B cell (primary cell): ENCODE measurements around the gene PRDX3. TPM values are rescaled to one million over a fixed set of nuclear protein-coding genes. Genes with fewer than 3 reads are reported as not detected.

Experiments
- ATAC-seq: fragments of 200-7000 bp; cut with Tn5 transposase; one replicate; pipeline ENCODE4 v1.10.0; 2021; ENCODE audit warnings: low read depth, mild to moderate bottlenecking, moderate number of reproducible peaks, moderate library complexity
- CTCF ChIA-PET: fragments of 350-600 bp; sonication (Branson Sonifier 250); formaldehyde crosslinking; loops from one replicate; lab custom pipeline; 2021; ENCODE audit warnings: antibody characterized with exemption, inconsistent platforms; lab: Charles Lee
- POLR2A ChIA-PET: fragments of 350-600 bp; sonication (Branson Sonifier 250); formaldehyde crosslinking; loops from one replicate; lab custom pipeline; 2021; ENCODE audit warnings: antibody characterized with exemption; lab: Charles Lee
- DNase-seq: peaks from one replicate; pipeline ENCODE4 v3.0.0; 2013
- H2AFZ ChIP-seq: 2 replicates; pipeline ENCODE4 v1.6.1; 2012; ENCODE audit warnings: mild to moderate bottlenecking, low read depth, low read length; ENCODE audit not compliant: insufficient read depth, poor library complexity, severe bottlenecking
- H3K27ac ChIP-seq, 2 donors: 1 replicate in 1 of 2; 2 replicates in 1 of 2; pipeline ENCODE4 v1.5.1; 2012 to 2013; ENCODE audit warnings: low read length in 2 of 2, mild to moderate bottlenecking in 2 of 2, moderate library complexity in 1 of 2
- H3K27me3 ChIP-seq, 4 experiments: fragments of 200-600 bp in 1 of 4; sonication (generic) in 1 of 4; replicated peaks in 1 of 4; 1 replicate in 2 of 4; 2 replicates in 2 of 4; pipeline versions ENCODE4 v1.6.1 to v1.7.0; 2013 to 2016; ENCODE audit warnings: low read length in 3 of 4, mild to moderate bottlenecking in 2 of 4, mixed read lengths in 1 of 4, moderate library complexity in 1 of 4; ENCODE audit not compliant: insufficient read depth in 4 of 4, control insufficient read depth in 3 of 4; ENCODE audit errors: control extremely low read depth in 1 of 4
- H3K36me3 ChIP-seq, 2 experiments: replicated peaks in 1 of 2; 1 replicate in 1 of 2; 2 replicates in 1 of 2; pipeline versions ENCODE4 v1.6.1 to v1.7.1; 2013; ENCODE audit warnings: low read length in 1 of 2; ENCODE audit not compliant: insufficient read depth in 2 of 2, control insufficient read depth in 1 of 2; ENCODE audit errors: control extremely low read depth in 1 of 2, extremely low read depth in 1 of 2
- H3K4me1 ChIP-seq, 2 donors: fragments of 200-600 bp in 1 of 2; sonication (generic) in 1 of 2; 1 replicate in 1 of 2; 2 replicates in 1 of 2; pipeline versions ENCODE4 v1.5.1 to v1.6.1; 2013 to 2017; ENCODE audit warnings: low read length in 2 of 2; ENCODE audit not compliant: control insufficient read depth in 2 of 2, insufficient read depth in 2 of 2
- H3K4me2 ChIP-seq: replicated peaks from 2 replicates; pipeline ENCODE3; 2012; ENCODE audit warnings: mild to moderate bottlenecking, low read depth, low read length; ENCODE audit not compliant: poor library complexity, severe bottlenecking
- H3K4me3 ChIP-seq, 5 experiments: fragments of 200-600 bp in 1 of 5; sonication (generic) in 1 of 5; 1 replicate in 3 of 5; 2 replicates in 2 of 5; pipeline versions ENCODE4 v1.5.1 to v1.7.0; 2011 to 2016; ENCODE audit warnings: low read length in 4 of 5, mild to moderate bottlenecking in 4 of 5, low read depth in 2 of 5, control low read depth in 1 of 5, moderate library complexity in 1 of 5; ENCODE audit not compliant: insufficient read depth in 1 of 5; ENCODE audit errors: control extremely low read depth in 1 of 5, extremely low read depth in 1 of 5
- H3K79me2 ChIP-seq: fragments of 200-600 bp; sonication (generic); one replicate; pipeline ENCODE4 v1.6.0; 2016; ENCODE audit warnings: low read length; ENCODE audit not compliant: control insufficient read depth, insufficient read depth
- H3K9ac ChIP-seq: fragments of 200-600 bp; sonication (generic); 2 replicates; pipeline ENCODE4 v1.6.1; 2017; ENCODE audit warnings: mild to moderate bottlenecking, low read length, moderate library complexity
- H3K9me3 ChIP-seq, 3 donors: one replicate each; pipeline versions ENCODE4 v1.6.1 to v1.7.1; 2013; ENCODE audit warnings: low read length in 2 of 3; ENCODE audit not compliant: control insufficient read depth in 2 of 3, insufficient read depth in 1 of 3; ENCODE audit errors: control extremely low read depth in 1 of 3
- H4K20me1 ChIP-seq: 2 replicates; pipeline ENCODE4 v1.6.0; 2012; ENCODE audit warnings: mild to moderate bottlenecking, low read length; ENCODE audit not compliant: insufficient read depth, control insufficient read depth, poor library complexity, severe bottlenecking
- H3K27ac Mint-ChIP-seq: one replicate; pipeline ENCODE4 v1.8.0; 2021; ENCODE audit warnings: mixed read lengths
- H3K27me3 Mint-ChIP-seq: one replicate; pipeline ENCODE4 v1.8.0; 2021; ENCODE audit warnings: mixed read lengths
- H3K4me1 Mint-ChIP-seq: one replicate; pipeline ENCODE4 v1.8.0; 2021; ENCODE audit warnings: mixed read lengths
- H3K4me3 Mint-ChIP-seq: one replicate; pipeline ENCODE4 v1.8.0; 2021; ENCODE audit warnings: mixed read lengths
- H3K9me3 Mint-ChIP-seq: one replicate; pipeline ENCODE4 v1.8.0; 2022; ENCODE audit warnings: mixed read lengths; ENCODE audit not compliant: insufficient read depth
- CTCF ChIP-seq: fragments of 200-600 bp; IDR thresholded peaks from one replicate; pipeline ENCODE4 v1.8.0; 2022; ENCODE audit warnings: antibody characterized with exemption, mild to moderate bottlenecking
- EZH2 ChIP-seq: IDR thresholded peaks from 2 replicates; pipeline ENCODE4 v1.6.1; 2012; ENCODE audit warnings: borderline replicate concordance, low read depth, mild to moderate bottlenecking, moderate library complexity, low read length; ENCODE audit not compliant: insufficient read depth, poor library complexity, severe bottlenecking
- WGBS: methylation state at CpG from one replicate; pipeline ENCODE4 v1.1.5; 2013; ENCODE audit warnings: missing lambda C conversion rate; ENCODE audit not compliant: insufficient coverage; 5-methylcytosine and 5-hydroxymethylcytosine counted together
- intact Hi-C: fragments of 100-400 bp; cut with micrococcal nuclease; formaldehyde crosslinking; loops from one replicate; pipeline ENCODE4 v1.10.0; 2022
- polyA plus RNA-seq: library from polyadenylated mRNA; depleted of rRNA; stranded (reverse); fragments of >200 nt; gene quantifications from 2 replicates; pipeline ENCODE4 v1.2.3, GENCODE V29; 2012
- total RNA-seq, 2 donors: library from RNA; stranded (reverse); fragments of 120-200 nt in 1 of 2; gene quantifications; 1 replicate in 1 of 2; 2 replicates in 1 of 2; pipeline versions ENCODE4 v1.2.3 to v1.2.4, GENCODE V29; 2013 to 2022

Gene PRDX3
- total and polyA plus RNA-seq, 2 donors (not counting 1 experiment from before 2014, with no cell fraction given) = 18.0 to 36.3 TPM

GRCh38 chr10:119206603-119207365, 28.2 kb upstream of the PRDX3 start:
- under 1% methylated on average over 97 of the region's 97 CpGs for WGBS
- H3K9me3 ChIP-seq = no peaks in the 10 kb centered on the region
- H3K27me3 ChIP-seq = no peaks in the 10 kb centered on the region
- Mint-ChIP-seq H3K9me3 (no peaks in the 10 kb centered on the region), H3K27me3 (no peaks in the 10 kb centered on the region), H3K27ac (peak overlapping the region; percentile 95), H3K4me3 (peak overlapping the region; percentile 95), H3K4me1 (peaks cover 37% of the 10 kb centered on the region)
- peaks cover 0 to 1% of the 10 kb centered on the region in 2 experiments for H3K36me3 ChIP-seq
- H3K9ac ChIP-seq = peak overlapping the region; percentile 67
- peak overlapping the region; percentile 77 for H2AFZ ChIP-seq
- peak overlapping the region; percentile 85 for H3K4me2 ChIP-seq
- TF ChIP-seq CTCF (peak; percentile 95), EZH2 (no peak)
- ATAC-seq (peak; percentile 50), DNase-seq (peak; percentile 90)
- H3K79me2 ChIP-seq = peaks cover 32% of the 10 kb centered on the region
- peak overlapping the region; percentile 65 to 75 for H3K27ac ChIP-seq
- POLR2A ChIA-PET = interaction anchor here (0.5 to 2.5 kb wide), 12 partner anchors 64 to 337 kb away, joined by 3 to 32 read pairs (median 6); no protein-coding TSS in a partner anchor
- peak overlapping the region in 4 of 5 experiments; percentile 32 to 81 (median 71) for H3K4me3 ChIP-seq
- H4K20me1 ChIP-seq = no peaks in the 10 kb centered on the region
- intact Hi-C loops = loop anchor here (1.0 to 5.0 kb wide), 13 partner anchors 28 to 666 kb away; partner anchors contain the start of genes EIF3A, MCMBP, PRDX3 and RGS10
- peaks cover 21 to 33% of the 10 kb centered on the region in 2 donors for H3K4me1 ChIP-seq
- CTCF ChIA-PET = interaction anchor here (0.6 to 6.3 kb wide), 63 partner anchors 9 to 395 kb away, joined by 3 to 118 read pairs (median 5); partner anchors contain the start of genes DENND10 and RGS10
